Urothelium cell line (cell line): Measurements from ENCODE around the gene NUDT22.

Source experiments
- DNase-seq: peaks from one replicate; pipeline ENCODE4 v3.0.0; 2011; ENCODE audit warnings: low spot score, mixed read lengths
- FAIRE-seq: peaks from 2 replicates; lab custom pipeline; 2011; peaks lifted over from hg19 to GRCh38; lab: Jason Lieb, UNC

Gene NUDT22, protein sequence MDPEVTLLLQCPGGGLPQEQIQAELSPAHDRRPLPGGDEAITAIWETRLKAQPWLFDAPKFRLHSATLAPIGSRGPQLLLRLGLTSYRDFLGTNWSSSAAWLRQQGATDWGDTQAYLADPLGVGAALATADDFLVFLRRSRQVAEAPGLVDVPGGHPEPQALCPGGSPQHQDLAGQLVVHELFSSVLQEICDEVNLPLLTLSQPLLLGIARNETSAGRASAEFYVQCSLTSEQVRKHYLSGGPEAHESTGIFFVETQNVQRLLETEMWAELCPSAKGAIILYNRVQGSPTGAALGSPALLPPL

GRCh38 chr11:64225608-64226506, at the start of gene NUDT22, which contains the start of gene TRPT1:
TSS of gene NUDT22 (plus strand) at chr11:64226274. CDS start at chr11:64226653, 379 bp downstream.
TSS of gene TRPT1 (minus strand) at chr11:64226186. CDS start at chr11:64225860, 326 bp downstream.
- FAIRE-seq (no peak), DNase-seq (peak; percentile 96)

- no peak for DNase-seq
- FAIRE-seq = no peak
Measured at GRCh38 chr11:64176751-64177150, 49.3 kb upstream of the NUDT22 start.

DNA sequence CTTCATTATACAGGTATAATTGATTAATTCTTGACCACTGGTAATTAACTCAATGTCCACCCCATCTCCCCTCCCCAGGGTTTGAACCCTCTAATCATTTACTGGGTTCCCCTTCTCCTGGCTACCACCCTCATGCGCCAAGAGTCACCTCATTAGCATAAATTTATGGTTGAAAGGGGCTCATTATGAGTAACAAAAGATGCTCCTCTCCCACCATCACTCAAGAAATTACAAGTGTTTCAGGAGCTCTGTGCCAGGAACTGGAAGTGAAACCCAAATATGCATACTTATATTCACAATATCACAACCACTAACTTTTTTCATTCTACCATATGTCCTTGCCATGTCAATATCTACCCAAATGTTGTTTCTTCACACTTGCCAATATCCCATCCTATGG, 47.9 kb upstream of the NUDT22 start:
- FAIRE-seq (no peak), DNase-seq (no peak)

DNA sequence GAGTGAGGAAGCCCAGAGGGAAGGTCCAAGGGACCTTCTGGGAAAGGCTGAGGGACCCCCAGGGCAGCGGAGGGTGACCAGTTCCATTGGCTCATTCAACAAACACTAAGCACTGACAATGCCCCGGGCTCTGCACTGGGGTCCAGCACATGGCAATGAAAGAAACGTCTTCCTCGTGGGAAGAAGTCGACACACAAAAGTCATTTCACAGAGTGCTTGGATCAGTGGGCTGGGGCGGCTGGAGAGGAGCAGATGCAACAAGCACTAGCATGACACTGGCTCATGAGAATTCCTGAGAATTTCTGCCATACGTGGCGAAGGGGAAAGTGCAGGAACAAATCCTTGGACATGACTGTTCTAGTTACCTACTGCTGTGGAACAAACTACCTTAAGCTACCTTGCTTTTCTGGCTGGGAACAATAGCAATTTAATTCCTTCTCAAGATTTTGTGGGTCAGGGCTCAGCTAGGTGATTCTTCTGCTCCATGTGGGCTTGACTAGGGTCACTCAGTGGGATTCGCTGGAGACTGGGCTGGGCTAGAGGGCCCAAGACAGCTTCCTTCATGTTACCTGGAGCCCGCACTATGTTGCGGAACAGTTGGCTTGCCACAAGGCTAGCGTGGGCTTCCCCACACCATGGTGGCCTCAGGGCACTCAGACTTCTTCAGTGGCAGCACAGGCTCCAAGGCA, 47.0 kb upstream of the NUDT22 start:
- DNase-seq (no peak), FAIRE-seq (no peak)

DNA sequence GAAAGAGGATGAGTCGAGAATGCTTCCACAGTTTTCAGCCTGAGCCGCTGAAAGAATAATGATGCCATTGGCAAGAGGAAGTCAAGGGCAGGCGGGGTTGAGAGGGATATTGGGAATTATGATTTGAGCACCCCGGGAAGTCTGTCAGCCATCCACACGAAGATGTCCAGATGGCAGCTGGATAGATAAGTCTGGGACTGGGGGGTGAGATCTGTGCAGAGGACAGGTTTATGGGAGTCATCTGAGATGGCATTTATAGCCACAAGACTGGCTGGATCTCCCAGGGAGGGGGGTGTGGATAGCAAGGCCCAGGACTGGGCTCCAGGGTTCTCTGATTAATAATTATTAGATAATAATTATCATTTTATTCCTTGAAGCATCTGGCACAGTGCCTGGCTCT, 45.2 kb upstream of the NUDT22 start:
- no peak for FAIRE-seq
- no peak for DNase-seq

DNA sequence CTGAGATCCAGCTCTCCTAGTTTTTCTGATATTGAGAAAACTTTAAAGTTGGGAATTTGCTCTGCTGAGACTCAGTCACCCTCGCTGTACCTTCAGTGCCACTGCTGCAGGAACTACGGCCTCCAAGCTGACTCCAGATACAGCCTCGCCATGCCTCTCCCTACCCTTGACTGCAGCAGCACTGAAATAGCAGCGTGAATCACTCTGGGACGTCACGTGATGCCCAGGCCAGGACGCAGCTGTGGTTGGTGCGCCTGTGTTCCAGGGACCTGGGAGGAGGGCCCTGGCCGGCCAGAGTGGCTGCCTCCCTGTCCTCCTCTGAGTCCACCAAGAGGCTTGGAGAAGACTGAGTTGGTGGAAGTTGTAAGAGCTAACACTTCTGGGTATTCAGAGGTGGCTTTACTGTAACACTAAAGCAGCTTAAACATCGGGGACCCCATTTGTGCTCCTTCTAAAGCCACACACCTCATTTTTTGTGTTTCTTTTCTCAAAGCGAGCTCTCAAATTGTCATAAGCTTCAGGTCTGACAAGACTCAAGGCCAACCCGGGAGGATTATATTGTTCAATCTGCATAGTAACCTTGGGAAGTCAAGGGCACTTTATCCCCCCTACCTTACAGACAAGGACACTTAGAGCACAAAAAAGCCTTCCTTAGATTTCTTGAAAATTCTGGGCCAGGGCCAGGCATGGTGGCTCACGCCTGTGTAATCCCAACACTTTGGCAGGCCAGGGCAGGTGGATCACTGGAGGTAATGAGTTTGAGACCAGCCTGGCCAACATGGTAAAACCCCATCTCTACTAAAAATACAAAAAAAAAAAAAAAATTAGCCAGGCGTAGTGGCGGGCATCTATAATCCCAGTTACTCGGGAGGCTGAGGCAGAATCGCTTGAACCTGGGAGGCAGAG, 44.3 kb upstream of the NUDT22 start:
- FAIRE-seq (no peak), DNase-seq (peak; percentile 93)

DNA sequence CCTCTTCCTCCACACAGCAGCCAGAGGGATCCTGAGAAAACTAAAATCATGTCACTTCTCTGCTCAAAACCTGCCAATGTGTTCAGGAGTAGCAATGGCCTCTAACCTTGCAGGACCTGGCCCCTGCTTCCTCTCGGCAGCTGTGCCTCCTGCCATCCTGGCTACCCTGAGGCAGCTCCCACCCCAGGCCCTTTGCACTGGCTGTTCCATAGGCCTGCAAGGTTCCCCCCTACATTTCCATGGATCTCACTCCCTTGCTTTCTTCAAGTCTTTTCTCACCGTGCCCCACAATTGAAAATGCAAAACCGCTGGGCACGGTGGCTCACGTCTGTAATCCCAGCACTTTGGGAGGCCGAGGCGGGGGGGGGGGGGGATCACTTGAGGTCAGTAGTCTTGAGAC, 42.2 kb upstream of the NUDT22 start:
- FAIRE-seq (no peak), DNase-seq (no peak)

- FAIRE-seq = no peak
- peak; percentile 77 for DNase-seq
Measured at GRCh38 chr11:64185175-64185692, 40.8 kb upstream of the NUDT22 start.

GRCh38 chr11:64185693-64186491, 40.2 kb upstream of the NUDT22 start, which contains the start of gene STIP1:
TSS of gene STIP1 (plus strand) at chr11:64186171. CDS start at chr11:64186262, 91 bp downstream.
- peak; percentile 98 for DNase-seq
- FAIRE-seq = peak; percentile 66

DNA sequence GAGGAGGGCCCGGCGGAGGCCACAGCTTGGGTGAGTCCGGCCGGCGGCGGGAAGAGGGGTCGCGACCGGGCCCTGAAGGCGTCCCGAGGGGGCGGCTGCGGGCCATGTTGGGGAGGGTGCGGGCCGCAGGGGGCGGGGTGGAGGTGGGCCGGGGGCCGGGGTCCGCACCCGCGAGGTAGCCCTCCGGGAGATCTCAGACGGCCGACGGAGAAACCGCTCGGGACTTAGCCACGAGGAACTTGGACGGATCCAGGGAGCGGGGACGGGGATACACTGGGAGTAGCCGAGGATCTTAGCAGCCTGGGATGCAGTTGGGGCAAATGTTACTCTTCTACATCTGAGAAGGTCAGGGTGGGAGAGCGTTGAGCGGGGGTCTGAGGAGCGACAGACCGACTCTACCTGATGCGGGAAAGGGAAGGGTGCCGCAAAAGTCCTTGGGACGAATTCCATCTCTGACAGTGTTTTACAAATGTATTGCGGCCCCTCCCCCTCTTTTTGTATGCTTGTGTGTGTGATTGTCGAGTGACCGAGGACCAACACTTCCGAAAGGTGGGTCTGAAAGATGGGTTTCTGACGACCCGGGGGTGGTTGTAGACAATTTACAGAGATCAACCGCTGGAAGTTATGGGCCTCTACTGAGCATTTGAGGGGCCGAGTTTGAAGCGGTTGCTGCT, 39.4 kb upstream of the NUDT22 start:
- no peak for FAIRE-seq
- DNase-seq = no peak

DNA sequence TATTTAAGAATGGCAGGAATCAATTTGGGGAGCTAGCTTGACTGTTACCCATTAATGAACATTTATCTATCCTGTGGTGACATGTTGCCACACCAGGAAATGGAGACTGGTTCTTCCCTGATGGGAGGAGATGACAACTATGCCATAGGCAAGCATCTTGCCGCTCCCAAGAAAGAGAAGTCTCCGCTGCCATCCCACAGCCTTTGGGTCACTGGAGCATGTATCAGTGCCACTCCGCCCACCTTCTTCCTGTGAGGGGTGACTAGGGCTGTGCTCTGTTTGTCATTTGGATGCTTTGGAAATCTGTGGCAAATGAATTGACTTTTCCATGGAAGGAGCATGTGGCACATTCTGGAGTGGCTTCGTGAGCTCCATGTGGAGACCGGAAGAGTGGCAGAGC, 33.6 kb upstream of the NUDT22 start:
- no peak for FAIRE-seq
- DNase-seq = no peak

DNA sequence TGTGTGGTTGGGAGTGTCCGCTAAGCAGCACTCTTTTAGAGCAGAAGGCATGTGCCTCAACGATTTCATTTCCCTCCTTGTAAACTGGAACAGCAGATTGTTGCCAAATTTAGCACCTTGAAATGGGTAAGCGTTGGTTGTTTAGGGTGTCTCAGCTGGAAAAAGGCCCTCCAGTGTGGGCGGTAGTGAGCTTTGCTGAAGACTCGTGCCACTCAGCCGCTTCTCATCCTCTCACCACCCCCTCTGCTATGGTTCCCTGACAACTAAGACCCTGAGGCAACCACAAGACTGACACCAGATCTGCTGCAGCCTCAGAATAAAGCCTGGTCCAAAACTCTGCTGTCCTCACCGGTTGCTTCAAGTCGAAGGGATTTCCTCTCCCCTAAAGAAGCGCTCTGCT, 29.4 kb upstream of the NUDT22 start:
- no peak for FAIRE-seq

DNA sequence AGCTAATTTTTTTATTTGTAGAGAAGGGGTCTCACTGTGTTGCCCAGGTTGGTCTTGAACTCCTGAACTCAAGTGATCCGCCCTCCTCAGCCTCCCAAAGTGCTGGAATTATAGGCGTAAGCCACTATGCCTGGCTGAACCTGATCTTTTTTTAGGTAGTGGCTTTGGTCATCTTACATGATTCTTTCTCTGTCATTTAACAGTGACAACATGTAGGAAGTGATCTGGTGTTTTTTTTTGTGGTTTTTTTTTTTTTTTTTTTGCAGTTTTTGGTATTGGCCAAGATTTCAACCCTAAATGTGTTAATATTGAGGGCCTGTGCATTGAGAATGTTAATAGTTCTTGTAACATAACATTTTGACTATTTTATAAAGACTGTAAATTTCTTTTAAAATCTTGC, 27.6 kb upstream of the NUDT22 start:
- DNase-seq (no peak), FAIRE-seq (no peak)

More for the DNA sequence above, 29.4 kb upstream of the NUDT22 start:
- no peak for DNase-seq

DNA sequence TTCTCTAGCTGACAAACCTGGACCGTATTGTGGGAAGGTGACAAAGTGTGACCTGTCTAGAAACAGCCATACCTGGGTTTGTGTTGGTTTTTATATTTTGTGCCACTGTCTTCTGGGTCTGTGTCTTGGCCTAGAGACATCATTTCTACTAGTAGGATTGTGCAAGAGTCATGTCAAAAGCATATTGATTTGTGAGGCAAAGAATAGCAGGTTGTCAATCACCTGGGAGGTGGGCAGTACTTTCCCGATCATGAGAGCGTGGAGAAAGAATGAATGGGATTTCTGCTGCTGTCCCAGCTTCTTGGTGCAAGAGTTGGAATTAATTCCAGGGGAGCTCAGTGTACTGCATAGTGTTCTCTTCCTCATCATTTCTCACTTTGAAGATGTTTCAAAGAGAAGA, 24.5 kb upstream of the NUDT22 start:
- FAIRE-seq (no peak), DNase-seq (no peak)

GRCh38 chr11:64202992-64203391, 23.1 kb upstream of the NUDT22 start:
- no peak for FAIRE-seq
- DNase-seq = no peak

DNA sequence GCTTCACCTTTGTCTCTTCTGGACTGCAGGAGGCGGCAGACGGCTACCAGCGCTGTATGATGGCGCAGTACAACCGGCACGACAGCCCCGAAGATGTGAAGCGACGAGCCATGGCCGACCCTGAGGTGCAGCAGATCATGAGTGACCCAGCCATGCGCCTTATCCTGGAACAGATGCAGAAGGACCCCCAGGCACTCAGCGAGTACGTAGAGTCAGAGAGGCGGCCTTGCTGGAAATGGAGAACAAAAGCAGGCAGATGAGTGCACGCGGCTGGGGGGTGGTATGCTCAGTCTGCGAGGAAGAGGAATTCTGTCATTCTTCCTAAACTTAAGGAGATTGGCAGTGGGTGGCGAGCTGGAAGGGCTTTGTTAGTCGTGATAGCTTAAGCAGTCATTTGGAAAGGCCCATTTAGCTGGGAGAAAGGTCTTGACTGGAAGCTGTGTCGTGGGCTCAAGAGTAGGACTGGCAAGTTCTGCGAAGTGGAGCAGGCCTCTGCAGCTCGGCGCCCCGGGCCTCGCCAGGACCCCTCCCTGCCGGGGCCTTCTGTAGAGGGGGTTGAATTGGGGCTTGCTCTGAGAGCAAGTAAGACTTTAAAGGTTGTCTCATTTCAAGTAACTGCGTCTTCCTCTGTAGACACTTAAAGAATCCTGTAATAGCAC, 22.5 kb upstream of the NUDT22 start:
- FAIRE-seq (no peak), DNase-seq (no peak)

- DNase-seq (no peak), FAIRE-seq (no peak)
Measured at GRCh38 chr11:64204080-64204440, 22.0 kb upstream of the NUDT22 start.

DNA sequence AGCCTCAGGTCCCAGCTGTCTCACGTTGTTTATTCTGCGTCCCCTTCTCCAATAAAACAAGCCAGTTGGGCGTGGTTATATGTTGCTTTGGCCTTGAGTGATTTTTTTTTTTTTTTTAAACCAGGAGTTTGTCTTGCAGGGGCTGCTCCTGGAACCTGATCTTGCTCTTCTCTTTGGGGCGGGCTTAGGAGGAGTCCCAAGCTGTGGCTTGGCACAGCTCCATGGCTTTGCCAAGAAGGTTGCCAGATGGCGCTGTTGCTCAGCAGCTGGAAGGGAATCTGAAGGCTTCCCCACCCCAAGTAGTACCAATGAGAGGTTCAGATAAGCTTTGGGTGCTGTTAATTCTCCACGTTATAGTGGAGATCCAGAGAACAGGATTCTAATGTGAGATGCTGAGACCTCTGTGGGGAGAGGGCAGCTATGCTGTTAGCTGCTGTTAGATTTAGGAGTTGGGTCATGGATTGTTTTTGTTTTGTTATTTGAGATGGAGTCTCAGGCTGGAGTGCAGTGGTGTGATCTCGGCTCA, 21.5 kb upstream of the NUDT22 start:
- DNase-seq = peak; percentile 82
- no peak for FAIRE-seq
